Glutamatergic neuron (in vitro differentiated cells): Measurements from ENCODE around the gene FBXW8. TPM values are rescaled to one million over a fixed set of nuclear protein-coding genes. Genes with fewer than 3 reads are reported as not detected.

ENCODE experiments used
- DNase-seq: peaks from one replicate; pipeline ENCODE4 v3.0.0; 2022
- H3K27ac Mint-ChIP-seq: one replicate; pipeline ENCODE4 v1.8.0; 2020; ENCODE audit warnings: mild to moderate bottlenecking, mixed read lengths, inconsistent platforms; ENCODE audit not compliant: unreplicated experiment
- H3K27me3 Mint-ChIP-seq: one replicate; pipeline ENCODE4 v1.8.0; 2020; ENCODE audit warnings: mild to moderate bottlenecking, moderate library complexity, mixed read lengths, inconsistent platforms; ENCODE audit not compliant: unreplicated experiment
- H3K36me3 Mint-ChIP-seq: one replicate; pipeline ENCODE4 v1.8.0; 2020; ENCODE audit warnings: mild to moderate bottlenecking, mixed read lengths, inconsistent platforms; ENCODE audit not compliant: unreplicated experiment
- H3K4me1 Mint-ChIP-seq: one replicate; pipeline ENCODE4 v1.8.0; 2020; ENCODE audit warnings: mild to moderate bottlenecking, low read depth, mixed read lengths, inconsistent platforms; ENCODE audit not compliant: unreplicated experiment
- H3K4me3 Mint-ChIP-seq: one replicate; pipeline ENCODE4 v1.8.0; 2020; ENCODE audit warnings: mild to moderate bottlenecking, mixed read lengths, inconsistent platforms; ENCODE audit not compliant: unreplicated experiment
- H3K9me3 Mint-ChIP-seq: one replicate; pipeline ENCODE4 v1.8.0; 2020; ENCODE audit warnings: mild to moderate bottlenecking, moderate library complexity, mixed read lengths, inconsistent platforms; ENCODE audit not compliant: unreplicated experiment
- total RNA-seq: library from RNA; stranded (reverse); fragmentation: NEBNext Ultra II Directional; extraction: Animal tissue kit (Norgen Biotek cat#: 25700); gene quantifications from one replicate; pipeline ENCODE4 v1.2.1, GENCODE V29; 2021; ENCODE audit not compliant: unreplicated experiment
- TF ChIP-seq, protein P1 (sequence below): fragments of 200-600 bp; sonication (generic); IDR thresholded peaks from one replicate; pipeline ENCODE4 v1.5.0; 2021; ENCODE audit not compliant: partially characterized antibody, unreplicated experiment

The FBXW8 gene
- total RNA-seq, 1 donor from 2014 or later, result 16.2 TPM

DNA sequence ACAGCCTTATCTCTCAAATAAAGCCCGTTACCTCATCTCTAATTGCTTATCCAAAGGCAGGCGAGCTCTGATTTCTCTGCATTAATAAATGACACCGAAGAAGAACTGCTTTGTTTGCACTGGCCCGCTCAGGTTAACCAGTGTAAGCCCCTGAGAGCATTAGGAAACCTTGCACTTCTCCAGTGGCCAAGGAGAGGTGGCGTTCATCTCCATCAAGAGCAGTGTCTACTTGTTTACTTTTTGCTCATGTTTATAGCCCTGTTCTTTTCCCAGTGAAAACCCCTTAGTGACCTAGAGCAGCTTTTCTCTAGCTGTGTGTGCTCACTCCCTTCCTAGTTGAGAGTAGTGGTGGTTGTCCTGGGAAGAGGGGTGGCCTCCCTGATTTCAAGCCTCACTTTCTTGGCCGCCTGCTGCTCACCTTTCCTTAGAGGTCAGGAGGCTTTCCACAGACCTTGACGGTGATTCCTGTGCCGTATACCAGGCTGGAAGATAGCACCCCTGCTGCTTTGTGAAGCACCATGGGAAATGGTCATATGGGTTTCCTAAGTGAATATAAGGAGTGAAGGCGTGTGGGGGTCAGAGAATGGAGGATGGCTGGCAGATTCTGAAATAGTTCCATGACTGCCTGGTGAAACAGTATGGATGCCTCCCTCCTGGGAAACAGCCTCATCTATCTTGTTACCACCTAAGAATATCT, 16.6 kb downstream of the FBXW8 start:
- no peak for DNase-seq
- Mint-ChIP-seq H3K27me3 (no peaks in the 10 kb centered on the region), H3K4me3 (no peak overlapping the region), H3K36me3 (no peaks in the 10 kb centered on the region), H3K4me1 (peaks cover 2% of the 10 kb centered on the region), H3K27ac (no peak overlapping the region), H3K9me3 (no peaks in the 10 kb centered on the region)
- TF ChIP-seq, protein P1, sequence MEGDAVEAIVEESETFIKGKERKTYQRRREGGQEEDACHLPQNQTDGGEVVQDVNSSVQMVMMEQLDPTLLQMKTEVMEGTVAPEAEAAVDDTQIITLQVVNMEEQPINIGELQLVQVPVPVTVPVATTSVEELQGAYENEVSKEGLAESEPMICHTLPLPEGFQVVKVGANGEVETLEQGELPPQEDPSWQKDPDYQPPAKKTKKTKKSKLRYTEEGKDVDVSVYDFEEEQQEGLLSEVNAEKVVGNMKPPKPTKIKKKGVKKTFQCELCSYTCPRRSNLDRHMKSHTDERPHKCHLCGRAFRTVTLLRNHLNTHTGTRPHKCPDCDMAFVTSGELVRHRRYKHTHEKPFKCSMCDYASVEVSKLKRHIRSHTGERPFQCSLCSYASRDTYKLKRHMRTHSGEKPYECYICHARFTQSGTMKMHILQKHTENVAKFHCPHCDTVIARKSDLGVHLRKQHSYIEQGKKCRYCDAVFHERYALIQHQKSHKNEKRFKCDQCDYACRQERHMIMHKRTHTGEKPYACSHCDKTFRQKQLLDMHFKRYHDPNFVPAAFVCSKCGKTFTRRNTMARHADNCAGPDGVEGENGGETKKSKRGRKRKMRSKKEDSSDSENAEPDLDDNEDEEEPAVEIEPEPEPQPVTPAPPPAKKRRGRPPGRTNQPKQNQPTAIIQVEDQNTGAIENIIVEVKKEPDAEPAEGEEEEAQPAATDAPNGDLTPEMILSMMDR, result no peak

DNA sequence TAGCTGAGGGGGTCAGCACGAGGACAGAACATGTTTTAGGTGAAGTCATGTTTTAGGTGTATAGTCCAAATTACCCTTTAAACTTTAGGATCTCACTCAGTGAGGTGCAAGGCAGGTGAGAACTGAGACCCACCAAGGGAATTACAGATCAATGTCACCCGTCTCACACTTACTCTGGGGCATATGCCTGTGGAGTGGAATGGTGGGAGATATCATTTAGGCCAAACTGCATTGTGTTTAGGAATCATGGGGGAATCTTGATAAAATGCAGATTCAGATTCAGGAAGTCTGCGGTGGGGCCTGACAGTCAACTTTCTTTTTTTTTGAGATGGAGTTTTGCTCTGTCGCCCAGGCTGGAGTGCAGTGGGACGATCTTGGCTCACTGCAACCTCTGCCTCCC, 17.8 kb downstream of the FBXW8 start:
- no peak for DNase-seq
- Mint-ChIP-seq H3K27me3 (no peaks in the 10 kb centered on the region), H3K4me3 (no peak overlapping the region), H3K36me3 (no peaks in the 10 kb centered on the region), H3K9me3 (no peaks in the 10 kb centered on the region), H3K4me1 (no peaks in the 10 kb centered on the region), H3K27ac (no peak overlapping the region)
- TF ChIP-seq, protein P1, result no peak

DNA sequence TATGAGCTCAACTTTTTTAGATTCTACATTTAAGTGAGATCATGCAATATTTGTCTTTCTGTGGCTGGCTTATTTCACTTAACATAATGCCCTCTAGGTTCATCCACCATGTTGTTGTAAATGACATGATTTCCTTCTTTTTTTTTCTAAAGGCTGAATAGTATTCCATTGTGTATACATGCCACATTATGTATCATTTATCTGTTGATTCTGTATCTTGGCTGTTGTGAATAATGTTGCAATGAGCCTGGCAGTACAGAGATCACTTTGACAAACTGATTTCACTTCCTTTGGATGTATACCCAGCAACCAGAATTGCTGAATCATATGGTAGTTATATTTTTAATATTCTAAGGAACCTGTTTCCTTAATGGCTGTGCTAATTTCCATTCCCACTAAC, 19.1 kb downstream of the FBXW8 start:
- Mint-ChIP-seq H3K4me3 (no peak overlapping the region), H3K27ac (no peak overlapping the region), H3K4me1 (peaks cover 3% of the 10 kb centered on the region), H3K27me3 (no peaks in the 10 kb centered on the region), H3K36me3 (no peaks in the 10 kb centered on the region), H3K9me3 (no peaks in the 10 kb centered on the region)
- TF ChIP-seq, protein P1, result no peak
- DNase-seq, result no peak

DNA sequence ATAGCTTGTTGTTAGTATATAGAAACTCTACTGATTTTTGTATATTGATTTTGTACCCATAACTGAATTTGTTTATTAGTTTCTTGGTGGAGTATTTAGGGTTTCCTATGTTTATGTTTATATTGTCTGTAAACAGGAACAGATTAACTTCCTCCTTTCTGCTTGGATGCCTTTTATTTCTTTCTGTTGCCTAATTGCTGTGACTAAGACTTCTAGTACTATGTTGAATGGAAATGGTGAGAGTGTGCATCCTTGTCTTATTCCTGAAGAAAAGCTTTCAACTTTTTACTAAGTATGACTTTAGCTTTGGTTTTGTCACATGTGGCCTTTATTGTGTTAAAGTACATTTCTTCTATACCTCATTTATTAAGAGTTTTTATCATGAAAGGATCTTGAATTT, 20.9 kb downstream of the FBXW8 start:
- TF ChIP-seq, protein P1, result no peak
- peaks cover 2% of the 10 kb centered on the region for H3K9me3 Mint-ChIP-seq
- no peak for DNase-seq
- peaks cover 3% of the 10 kb centered on the region for H3K4me1 Mint-ChIP-seq
- no peaks in the 10 kb centered on the region for H3K27me3 Mint-ChIP-seq
- H3K27ac Mint-ChIP-seq, result no peak overlapping the region
- peaks cover 10% of the 10 kb centered on the region for H3K36me3 Mint-ChIP-seq
- no peak overlapping the region for H3K4me3 Mint-ChIP-seq

DNA sequence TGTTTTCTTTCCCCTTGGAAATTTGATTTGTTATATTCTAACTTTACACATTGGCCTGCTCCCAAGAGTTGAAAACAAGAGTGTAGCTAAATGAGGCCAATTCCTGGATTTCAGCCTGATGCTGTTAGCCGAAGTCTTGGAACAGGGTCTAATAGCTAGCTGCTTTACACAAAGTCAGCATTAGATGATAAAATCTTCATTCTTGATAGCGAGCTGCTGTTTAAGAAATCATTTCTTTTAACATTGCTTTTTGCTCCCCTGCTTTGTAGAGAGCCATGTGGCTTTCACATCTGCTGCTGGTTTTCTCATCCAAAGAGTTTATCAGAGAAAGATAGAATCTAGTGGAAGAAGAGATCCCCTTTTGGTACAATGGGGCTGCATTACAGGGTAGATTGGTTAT, 22.3 kb downstream of the FBXW8 start:
- Mint-ChIP-seq H3K36me3 (peaks cover 18% of the 10 kb centered on the region), H3K27ac (no peak overlapping the region), H3K4me1 (peaks cover 3% of the 10 kb centered on the region), H3K9me3 (peaks cover 2% of the 10 kb centered on the region), H3K27me3 (no peaks in the 10 kb centered on the region), H3K4me3 (no peak overlapping the region)
- DNase-seq, result no peak
- TF ChIP-seq, protein P1, result no peak
